SK-N-DZ (cell line): ENCODE measurements around the gene LYRM4. TPM values are rescaled to one million over a fixed set of nuclear protein-coding genes. Genes with fewer than 3 reads are reported as not detected.

Experiments used
- DNase-seq: peaks from one replicate; pipeline ENCODE4 v3.0.0-alpha.2; 2015; ENCODE audit warnings: low spot score
- polyA plus RNA-seq, 2 experiments: library from polyadenylated mRNA; depleted of rRNA; stranded (reverse); fragments of >200 nt; gene quantifications; 2 replicates each; pipeline ENCODE4 v1.2.3, GENCODE V29; 2014

Gene LYRM4
- 47.8 and 48.7 TPM in 2 replicates for polyA plus RNA-seq (2014; cell fraction: cytosol; rRNA removed)
- polyA plus RNA-seq (2014; cell fraction: nucleus; rRNA removed) = 24.9 and 30.0 TPM in 2 replicates

DNA sequence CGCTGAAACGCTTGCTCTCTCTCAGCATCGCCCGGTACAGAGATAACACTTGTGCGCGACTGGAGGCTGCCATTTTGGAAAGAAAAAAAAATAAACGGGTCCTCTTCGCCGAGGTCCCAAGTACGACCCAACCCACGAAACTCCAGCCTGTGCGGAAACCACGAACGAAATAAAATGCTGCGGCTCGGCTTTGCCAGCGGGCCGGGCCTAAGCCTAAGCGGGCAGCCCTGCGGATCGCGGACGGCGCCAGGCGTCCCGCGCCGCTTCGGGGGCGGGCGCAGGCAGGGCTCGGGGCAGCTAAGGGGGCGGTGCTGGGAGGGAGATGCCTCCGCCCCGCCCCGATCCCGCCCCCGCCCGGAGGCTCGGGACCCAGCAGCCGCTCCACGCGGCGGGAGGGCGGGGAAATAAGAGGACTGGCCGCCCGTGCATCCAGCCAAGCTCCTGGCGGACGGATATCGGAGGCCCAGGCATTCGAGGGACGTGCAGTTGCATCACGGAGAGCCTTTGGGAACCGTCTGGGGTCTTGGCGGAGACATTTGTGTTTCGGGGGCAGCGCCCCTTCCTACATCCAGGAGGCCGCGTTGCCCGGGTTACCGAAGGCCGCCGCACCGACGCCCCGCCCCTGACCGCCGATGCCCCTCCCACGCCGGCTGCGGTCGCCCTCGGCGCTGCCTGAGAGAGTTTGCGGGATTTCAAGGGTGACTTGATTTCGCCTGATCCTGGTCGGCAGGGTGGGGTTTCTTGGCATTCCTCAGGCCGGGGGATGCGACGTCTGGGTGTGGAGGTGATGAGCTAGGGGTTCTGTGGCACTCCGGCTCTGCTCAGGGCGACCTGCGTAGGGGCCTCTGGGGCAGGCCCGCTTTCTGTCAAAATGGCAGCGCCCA is at the start of gene LYRM4, which contains the start of gene FARS2:
Gene LYRM4 (minus strand): TSS at position 290 of the 884 bp plus-strand sequence. CDS start 217 bp downstream, at position 73.
Gene FARS2 (plus strand): TSS at position 853 of the 884 bp plus-strand sequence.
- DNase-seq = peak; percentile 88

DNA sequence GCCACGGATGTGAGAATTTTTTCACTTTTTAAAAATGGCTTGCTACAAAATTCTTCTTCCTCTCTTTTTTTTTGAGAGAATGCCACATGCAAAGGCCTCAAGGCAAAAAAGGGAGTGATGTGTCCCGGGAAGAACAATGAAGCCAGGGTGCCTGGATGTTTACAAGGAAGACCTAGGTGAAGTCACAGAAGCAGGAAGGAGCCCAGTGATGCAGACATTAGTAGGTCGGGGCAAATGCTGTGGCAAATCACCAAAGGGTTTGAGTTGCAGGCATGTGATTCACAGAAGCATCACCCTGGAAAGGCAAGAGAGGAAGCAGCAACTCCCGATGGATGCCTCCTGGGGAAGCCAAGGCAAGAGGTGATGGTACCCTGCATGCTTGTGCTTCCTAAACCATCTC is 47.3 kb upstream of the LYRM4 start:
- DNase-seq = no peak

DNA sequence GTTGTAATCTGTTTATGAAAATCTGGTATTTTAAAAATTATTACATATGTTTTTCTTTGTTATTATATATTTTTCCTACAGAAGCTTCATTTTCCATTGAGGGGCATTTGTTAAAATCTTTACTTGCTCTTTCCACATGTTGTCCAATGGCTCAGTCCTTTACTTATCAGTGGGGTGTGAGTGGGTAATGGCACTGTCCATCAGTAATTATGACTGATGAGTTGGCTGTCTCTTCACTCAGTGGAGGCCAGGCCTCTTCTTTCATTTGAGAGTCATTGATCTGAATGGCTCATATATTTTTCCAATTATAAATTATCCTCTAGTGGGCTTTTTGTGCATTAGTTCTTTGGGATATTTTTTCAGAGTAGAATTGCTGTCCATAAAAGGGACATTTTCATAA is 46.3 kb upstream of the LYRM4 start:
- no peak for DNase-seq

DNA sequence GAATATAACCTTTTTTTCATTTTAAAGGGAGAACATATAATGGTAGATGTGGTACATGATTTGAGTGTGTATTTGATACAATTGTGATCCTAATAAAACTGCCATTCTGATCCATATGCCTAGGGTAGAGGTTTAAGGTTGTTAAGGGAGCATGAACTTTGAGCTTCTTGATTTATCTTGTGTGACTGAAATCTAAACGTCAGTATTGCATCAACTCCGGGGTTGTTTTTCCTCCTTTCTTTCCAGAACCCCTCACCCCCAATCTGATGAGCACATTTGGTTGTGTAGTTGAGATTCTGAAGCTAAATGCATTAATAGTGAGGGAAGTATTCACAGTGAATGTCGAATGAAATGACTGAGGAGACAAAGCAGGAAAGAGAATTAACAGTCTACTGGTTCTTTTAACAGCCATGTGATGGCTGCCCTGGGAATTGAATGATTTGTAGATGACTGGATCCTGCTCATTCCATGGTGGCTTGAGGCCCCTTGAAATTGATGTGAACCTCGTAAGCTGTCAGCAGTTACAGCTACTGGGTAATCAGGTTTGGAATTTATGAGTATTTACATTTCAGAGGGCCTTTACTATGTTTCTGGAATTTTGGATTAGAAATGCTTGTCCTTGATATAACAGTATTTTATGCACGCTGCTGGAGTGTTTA is 45.3 kb upstream of the LYRM4 start:
- DNase-seq = no peak

DNA sequence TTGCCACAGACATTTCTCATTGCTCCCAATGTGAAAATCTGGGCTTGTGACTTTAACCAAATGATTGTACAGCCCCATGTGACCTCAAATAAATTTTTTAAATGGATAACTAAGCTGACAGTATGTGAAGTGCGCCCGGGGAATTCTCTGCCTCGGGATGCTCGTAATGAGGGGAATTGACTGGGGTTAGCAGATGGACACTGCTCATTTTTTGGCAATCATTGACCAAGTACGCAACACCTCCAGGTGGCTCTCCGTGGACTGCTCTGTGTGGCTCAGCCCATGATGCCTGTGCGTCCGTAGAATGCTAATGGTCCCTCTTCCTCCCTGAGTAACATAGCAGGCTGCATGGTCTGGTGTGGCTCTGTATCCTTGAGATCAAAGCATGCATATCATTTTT is 42.9 kb upstream of the LYRM4 start:
- no peak for DNase-seq

DNA sequence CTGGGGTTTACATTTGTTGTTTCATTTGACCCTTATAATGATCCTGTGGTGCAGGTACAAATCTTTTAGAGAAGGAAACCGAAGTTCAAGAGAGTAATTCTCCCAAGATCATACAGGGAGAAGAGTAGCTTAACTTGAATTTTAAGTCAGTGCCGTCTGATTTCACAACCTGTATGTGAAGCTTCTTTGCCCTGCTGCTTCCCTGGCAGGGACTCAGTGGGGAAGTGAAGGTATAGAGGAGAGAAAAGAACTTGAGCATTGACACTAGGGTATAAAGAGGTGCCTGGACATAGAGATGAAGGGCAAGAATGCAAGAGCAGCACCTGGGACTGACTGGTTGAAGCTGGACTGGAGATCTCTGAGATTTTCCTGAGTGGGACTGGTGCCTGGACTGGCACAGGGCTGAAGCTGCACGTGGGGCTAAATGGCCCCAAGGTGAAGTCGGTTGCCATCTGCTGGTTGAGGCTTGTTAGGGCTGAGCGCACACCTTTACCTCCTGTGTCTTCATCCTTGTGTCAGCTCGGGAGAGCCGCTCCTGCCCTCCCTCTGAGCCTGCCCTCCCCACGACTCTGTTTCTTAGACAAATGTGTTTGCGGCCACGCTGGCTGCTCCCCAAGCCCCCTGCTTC is 42.4 kb upstream of the LYRM4 start:
- DNase-seq = peak; percentile 26

DNA sequence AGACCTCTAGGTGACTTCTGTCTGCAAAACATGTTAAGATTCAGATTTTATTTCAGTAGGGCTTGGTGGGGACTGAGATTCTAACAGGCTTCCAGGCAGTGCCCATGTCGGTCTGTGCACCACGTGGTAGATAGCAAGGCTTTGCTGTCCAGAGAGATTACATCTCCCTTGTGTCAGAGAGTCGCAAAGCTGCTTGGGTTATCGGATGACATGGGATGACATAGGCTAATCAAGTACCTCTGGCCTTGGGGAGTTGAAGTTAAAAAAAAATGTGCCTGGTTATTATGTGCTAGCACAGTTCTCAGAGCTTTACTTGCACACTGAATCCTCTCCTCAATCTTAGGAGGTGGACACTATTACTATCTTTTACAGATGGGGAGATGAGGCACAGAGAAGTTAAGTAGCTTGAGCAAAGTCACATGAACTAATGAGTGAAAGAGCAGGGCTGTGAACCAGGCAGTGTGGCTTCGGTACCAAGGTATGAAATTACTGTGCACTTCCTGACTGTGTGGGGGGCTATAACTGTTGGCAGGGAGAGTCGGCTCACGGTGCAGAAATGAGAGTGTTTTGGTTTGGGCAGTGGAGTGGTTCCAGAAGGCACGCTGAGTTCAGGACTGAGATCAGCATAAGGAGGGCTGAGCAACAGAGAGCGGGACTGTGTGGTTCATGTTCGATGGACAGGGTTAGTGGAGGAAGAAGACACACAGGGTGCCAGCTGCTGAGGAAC is 41.6 kb upstream of the LYRM4 start:
- peak; percentile 64 for DNase-seq

DNA sequence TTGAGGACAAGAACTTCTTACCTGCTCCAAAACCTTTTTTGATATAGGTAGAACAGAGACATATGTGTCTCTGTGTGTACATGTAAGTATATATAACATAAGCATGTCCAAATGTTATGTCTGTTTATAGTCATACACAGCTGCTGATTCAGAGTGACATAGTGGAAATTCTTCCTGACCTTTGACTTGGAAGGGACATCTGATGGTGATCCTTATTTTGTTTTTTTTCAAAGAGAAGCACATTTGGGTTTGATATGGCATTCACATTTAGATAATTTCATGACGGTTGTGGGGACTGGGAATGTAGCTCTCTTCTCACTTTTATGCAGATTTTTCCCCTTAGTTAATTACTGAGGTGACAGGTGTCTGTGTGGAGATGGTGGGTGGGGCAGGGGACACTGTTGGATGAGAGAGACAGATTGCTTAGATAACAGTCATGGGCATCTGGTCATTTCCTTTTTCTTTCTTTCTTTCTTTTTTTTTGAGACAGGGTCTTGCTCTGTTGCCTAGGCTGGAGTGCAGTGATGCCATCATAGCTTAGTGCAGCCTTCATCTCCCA is 39.5 kb upstream of the LYRM4 start:
- DNase-seq = peak; percentile 18

DNA sequence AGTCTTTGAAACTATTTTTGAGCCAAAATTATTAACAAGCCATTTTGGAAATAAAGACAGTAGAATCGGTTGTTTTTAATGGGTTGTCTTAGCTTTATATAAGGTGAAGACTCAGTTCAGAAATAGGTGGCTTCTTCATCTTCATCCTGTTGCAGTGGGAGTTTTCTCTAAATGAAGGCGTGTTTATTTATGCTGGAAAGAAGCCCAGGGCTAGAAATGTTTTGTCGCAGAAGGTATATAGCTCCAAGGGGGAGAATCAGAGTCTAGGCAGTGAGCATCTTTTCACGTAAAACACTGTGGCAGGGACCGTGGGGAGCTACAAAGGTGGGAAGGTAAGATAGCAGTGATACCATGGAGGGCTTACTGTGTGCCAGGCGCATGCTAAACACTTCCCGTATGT is 34.9 kb upstream of the LYRM4 start:
- no peak for DNase-seq

DNA sequence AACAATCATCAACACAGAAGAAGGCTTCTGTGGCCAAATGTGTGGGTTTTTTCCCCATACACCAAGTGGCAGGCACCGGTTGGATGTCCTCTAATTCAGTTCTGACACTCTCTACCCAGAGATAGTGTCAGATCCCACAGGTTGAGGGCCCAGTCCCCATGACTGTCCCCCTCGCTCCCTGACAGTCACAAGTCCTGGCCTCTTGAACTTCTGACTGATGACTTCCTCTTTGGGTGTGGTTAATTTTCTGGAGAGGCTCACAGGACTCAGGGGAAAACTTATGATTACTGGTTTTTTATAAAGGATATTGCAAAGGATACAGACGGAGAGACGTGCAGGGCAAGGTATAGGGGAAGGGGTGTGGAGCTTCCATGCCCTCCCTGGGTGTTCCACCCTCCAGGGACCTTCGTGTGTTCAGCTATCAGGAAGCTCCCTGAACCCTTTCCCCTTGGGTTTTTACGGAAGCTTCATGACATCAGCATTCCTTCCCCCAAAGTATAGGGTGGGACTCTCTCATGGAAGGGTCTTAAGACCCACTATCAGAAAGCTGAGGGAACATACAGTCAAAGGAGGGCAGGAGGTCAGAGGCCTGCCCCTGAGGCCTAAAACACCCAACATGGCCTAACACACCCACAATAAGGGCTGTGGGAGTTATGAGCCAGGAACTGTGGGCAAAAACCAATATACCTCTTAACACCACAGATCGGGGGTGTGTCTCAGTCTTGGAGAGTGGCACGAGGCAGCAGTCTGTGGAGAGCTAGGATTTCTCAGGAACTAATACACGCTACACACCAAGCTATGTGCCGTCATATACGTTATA is 33.9 kb upstream of the LYRM4 start:
- DNase-seq = no peak

DNA sequence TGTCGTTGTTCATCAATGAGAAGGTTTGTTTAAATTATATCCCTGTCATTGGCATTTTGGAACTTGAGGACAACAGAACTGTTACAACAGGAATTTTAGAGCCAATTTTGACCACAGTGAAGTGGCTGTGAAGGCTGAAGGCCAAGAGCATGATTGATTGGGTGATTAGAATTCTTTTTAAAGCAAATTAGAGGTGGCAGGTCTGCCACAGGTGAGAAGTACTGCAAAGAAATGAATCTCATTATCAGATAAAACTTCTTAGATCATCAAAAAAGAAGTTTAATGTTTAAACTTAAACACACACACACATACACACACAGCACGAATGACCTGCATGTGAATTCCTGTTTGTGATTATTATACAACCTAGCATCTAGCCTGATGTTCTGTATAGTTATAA is 32.9 kb upstream of the LYRM4 start:
- no peak for DNase-seq

DNA sequence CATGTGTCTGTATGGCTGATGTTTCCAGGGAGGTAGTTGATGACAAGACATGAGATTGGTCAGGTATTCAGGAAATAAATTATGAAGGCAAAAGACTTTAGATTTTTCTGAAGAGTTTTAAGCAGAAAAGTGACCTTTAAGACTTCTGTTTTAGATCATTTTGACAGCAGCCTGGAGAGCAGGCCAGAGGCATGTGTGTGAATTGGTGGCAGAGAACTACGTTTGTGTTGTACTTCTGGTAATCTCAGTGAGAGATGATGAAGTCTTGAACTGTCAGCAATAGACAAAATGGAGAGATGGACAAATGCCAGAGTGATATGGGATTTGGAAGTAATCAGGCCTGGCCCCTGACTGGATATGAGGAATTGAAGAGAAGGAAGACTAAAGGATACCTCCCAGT is 31.4 kb upstream of the LYRM4 start:
- DNase-seq = peak; percentile 12

DNA sequence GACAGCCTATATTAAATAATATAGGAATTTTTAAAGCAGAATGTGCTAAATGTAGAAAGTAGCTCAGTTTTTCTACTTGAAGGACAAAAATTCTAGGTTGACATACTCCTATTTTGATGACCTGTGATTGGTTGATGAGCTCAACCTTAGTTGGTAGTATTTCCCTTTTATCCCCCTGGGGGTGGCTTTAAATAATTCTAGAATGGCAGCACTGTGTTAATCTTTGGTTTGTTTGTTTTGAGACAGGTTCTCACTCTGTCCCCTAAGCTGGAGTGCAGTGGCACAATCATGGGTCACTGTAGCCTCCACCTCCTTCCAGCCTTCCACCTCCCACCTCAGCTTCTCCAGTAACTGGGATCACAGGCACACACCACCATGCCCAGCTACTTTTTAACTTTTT is 29.8 kb upstream of the LYRM4 start:
- DNase-seq = no peak

DNA sequence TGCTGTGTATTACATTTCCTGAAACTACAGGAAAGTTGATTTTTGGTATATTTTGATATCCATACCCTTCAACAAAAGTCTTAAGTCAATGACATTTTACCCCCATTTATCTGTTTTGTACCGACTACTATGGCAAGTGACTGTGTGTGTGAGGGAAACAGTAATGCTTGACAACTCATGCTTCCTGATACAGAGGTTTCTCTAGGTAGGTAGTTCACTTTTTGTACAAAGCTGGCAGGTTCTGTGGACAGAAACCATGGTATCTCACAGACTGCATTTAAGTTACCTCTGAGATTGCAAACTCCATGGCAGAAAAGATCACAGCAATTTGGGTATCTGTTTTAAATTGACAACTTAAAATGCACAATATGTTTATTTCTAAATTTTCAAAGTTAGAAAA is 29.3 kb upstream of the LYRM4 start:
- DNase-seq = no peak

DNA sequence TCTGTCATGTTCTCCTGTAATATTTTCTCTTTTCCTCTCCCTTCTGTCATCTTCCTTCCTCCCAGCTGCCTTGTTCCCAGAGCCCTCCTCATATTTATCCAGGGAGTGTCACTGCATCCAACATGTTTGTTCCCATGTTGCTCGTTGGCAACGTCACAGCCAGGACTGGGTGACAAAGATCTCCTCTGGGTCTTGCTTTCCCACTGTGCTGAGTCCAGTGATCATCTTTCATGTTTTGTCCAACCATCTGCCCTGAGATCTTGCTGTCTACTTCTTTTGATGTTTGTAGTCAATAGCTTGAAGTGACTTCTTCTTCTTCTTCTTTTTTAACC is 27.2 kb upstream of the LYRM4 start:
- no peak for DNase-seq

DNA sequence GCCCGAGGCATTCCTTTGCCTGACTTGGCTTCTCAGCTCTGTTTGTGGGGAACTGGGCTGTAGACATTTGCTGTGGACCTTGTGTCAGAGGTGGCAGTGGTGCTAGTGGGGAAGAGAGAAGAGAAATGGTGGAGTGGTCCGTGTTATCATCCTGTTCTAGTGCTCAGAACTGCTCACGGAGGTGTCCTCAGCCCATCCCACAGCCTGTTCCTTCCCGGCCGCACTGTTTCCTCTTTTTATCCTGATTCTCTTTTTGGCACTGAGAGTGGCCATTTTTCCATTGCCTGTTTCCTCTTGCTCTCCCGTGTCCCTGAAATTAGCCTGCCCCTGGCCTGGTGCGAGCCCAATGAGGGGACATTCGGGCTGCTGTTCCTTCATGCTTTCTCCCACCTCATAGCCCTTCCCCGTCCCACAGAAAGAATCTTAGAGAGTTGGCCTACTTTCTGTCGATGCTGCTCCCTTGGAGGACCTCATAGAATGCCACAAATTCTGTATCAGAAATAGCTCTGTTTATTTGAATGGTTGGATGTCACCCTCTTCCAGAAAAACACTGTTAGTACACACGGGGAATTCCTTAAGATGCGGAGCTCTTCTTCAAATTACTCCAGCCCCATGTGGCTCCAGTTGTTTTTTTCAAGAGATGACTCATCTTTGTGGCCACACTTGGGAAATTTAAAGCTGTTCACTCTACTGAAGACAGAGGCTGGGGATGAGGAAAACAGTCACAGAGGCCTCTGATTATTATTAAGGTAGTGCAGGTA is 26.6 kb upstream of the LYRM4 start:
- DNase-seq = no peak

DNA sequence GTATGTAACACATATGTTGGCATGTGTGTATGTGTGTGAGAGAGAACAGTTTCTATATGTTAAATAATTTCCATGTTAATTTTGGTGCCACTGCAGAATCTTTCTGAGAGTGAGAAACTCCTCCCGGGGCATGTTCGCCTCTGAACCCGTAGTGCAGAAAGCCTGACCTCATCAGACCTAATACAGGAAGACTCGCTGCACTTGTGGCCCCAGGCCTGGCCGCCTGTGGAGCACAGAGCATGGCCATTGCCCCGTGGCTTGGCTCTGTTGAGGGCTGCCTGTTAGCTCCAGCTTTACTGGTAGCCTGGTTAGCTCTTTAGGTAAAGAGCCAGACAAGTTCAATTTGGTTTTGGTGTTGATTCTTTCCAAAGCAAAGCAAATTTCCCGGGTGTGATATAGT is 26.0 kb upstream of the LYRM4 start:
- no peak for DNase-seq

DNA sequence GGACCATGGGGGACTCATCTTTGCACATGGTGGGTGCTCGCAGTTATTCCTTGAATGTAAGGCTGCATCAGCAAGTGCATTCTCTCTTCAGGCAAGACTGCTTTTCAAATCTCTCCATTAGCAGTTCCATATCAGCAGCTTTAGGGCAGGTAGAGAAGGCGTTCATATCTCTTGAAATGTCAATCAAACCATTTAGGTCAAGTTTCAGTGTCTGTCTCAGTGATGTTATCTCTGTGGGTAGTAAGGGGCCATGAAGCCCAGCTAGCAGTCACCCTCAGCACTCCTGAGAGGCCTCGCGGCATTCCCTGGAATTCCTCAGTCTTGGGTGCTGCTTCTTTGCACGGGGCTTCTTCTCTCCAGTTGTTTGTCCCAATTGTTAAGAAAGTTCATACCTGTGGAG is 24.8 kb upstream of the LYRM4 start:
- DNase-seq = peak; percentile 9

DNA sequence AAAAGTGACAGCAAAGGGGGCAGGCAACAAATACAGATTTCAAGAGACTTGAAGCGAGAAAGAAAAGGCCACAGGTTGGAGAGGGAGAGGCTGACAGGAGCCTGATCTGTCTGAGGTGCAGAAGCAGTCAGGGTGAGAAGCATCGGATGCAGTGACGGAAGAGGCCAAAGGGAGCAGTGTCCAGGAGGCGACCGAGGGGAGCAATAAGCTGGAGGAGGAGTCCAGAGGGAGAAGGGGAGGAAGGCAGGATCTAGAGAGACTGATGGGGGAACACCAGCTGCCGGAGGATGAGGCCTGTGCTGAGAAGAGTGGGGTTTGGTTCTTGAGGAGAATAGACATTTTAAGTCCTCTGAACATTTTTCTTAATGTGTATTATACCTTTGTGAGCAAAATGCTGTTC is 24.3 kb upstream of the LYRM4 start:
- DNase-seq = no peak

DNA sequence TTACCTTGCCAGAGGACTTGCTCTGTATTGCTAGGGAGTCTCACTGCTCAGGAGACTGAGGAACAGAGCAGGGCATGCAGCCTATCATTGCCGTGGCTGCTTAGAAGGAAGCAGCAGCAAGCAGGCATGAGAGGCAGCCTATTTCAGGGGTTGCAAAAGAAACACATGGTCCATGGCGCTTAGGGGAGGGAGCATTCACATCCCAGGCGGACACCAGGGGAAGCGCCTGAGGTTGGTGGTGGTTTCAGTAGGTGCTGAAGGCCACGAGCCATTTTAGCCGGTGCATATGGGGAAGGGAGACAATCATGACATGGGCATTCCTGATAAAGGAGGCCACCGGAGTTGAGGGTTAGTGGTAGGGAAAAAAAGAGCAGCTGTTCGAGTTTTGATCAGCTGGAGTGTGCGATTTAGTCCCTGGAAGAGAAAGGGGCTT is 21.5 kb upstream of the LYRM4 start:
- no peak for DNase-seq
